A673 (cell line): ENCODE measurements around the gene TBC1D13. TPM values are rescaled to one million over a fixed set of nuclear protein-coding genes. Genes with fewer than 3 reads are reported as not detected.

Experiments
- BruUV-seq: library from RNA; stranded (reverse); fragments of 400-500 nt; replicated peaks from 2 replicates; lab custom pipeline; 2021; lab: Mats Ljungman, UMichigan
- CTCF ChIA-PET: fragments of 300-600 bp; sonication (Branson Sonifier 250); formaldehyde crosslinking; loops from one replicate; lab custom pipeline; 2022; ENCODE audit warnings: antibody characterized with exemption; lab: Charles Lee
- POLR2A ChIA-PET: fragments of 300-600 bp; sonication (Branson Sonifier 250); formaldehyde crosslinking; loops from one replicate; lab custom pipeline; 2022; ENCODE audit warnings: antibody characterized with exemption; ENCODE audit not compliant: low non-redundant PET; lab: Charles Lee
- DNase-seq: peaks from one replicate; pipeline ENCODE4 v3.0.0-alpha.2; 2015; ENCODE audit warnings: low spot score
- H3K27ac ChIP-seq: fragments of 200-600 bp; sonication (generic); 2 replicates; pipeline ENCODE4 v1.5.1; 2016; ENCODE audit warnings: mixed run types, low read depth, mild to moderate bottlenecking, mixed read lengths, antibody characterized with exemption, low read length; ENCODE audit not compliant: poor library complexity, severe bottlenecking
- H3K27me3 ChIP-seq: fragments of 200-600 bp; sonication (generic); replicated peaks from 2 replicates; pipeline ENCODE4 v1.6.1; 2017; ENCODE audit warnings: mixed run types, low read depth, mild to moderate bottlenecking, mixed read lengths, antibody characterized with exemption, low read length; ENCODE audit not compliant: insufficient read depth, poor library complexity
- H3K36me3 ChIP-seq: fragments of 200-600 bp; sonication (generic); 2 replicates; pipeline ENCODE4 v1.6.1; 2016; ENCODE audit warnings: mixed run types, mild to moderate bottlenecking, mixed read lengths, antibody characterized with exemption, low read length; ENCODE audit not compliant: insufficient read depth, poor library complexity, severe bottlenecking
- H3K4me1 ChIP-seq: fragments of 200-600 bp; sonication (generic); 2 replicates; pipeline ENCODE4 v1.6.1; 2017; ENCODE audit warnings: mixed run types, mild to moderate bottlenecking, mixed read lengths, antibody characterized with exemption, low read length; ENCODE audit not compliant: insufficient read depth, poor library complexity, severe bottlenecking
- H3K4me3 ChIP-seq: fragments of 200-600 bp; sonication (generic); 2 replicates; pipeline ENCODE4 v1.5.1; 2016; ENCODE audit warnings: low read depth, mixed run types, mild to moderate bottlenecking, mixed read lengths, low read length; ENCODE audit not compliant: poor library complexity, severe bottlenecking
- H3K9me3 ChIP-seq: fragments of 200-600 bp; sonication (generic); 2 replicates; pipeline ENCODE4 v1.6.1; 2016; ENCODE audit warnings: mixed run types, low read depth, mild to moderate bottlenecking, mixed read lengths, antibody characterized with exemption, low read length; ENCODE audit not compliant: poor library complexity, severe bottlenecking
- EZH2 ChIP-seq: fragments of 200-600 bp; sonication (generic); IDR thresholded peaks from 2 replicates; pipeline ENCODE4 v1.6.1; 2017; ENCODE audit warnings: borderline replicate concordance, low read depth, mild to moderate bottlenecking, mixed read lengths, antibody characterized with exemption, low read length; ENCODE audit not compliant: poor library complexity, severe bottlenecking
- intact Hi-C: fragments of 100-400 bp; cut with micrococcal nuclease; formaldehyde crosslinking; loops from one replicate; pipeline ENCODE4 v1.10.0; 2022; ENCODE audit not compliant: unreplicated experiment
- total RNA-seq: library from RNA; stranded (reverse); gene quantifications from 2 replicates; pipeline ENCODE4 v1.2.3, GENCODE V29; 2021
- TF ChIP-seq, protein P1 (sequence below): fragments of 300-800, 200-600 bp; sonication (generic); conservative IDR thresholded peaks from 2 replicates; pipeline ENCODE4 v1.5.1; 2017; ENCODE audit warnings: low read depth, mild to moderate bottlenecking, antibody characterized with exemption, low read length, moderate library complexity, mixed read lengths

TBC1D13 gene
- total RNA-seq, 1 experiment from 2014 or later = 26.7 TPM

DNA sequence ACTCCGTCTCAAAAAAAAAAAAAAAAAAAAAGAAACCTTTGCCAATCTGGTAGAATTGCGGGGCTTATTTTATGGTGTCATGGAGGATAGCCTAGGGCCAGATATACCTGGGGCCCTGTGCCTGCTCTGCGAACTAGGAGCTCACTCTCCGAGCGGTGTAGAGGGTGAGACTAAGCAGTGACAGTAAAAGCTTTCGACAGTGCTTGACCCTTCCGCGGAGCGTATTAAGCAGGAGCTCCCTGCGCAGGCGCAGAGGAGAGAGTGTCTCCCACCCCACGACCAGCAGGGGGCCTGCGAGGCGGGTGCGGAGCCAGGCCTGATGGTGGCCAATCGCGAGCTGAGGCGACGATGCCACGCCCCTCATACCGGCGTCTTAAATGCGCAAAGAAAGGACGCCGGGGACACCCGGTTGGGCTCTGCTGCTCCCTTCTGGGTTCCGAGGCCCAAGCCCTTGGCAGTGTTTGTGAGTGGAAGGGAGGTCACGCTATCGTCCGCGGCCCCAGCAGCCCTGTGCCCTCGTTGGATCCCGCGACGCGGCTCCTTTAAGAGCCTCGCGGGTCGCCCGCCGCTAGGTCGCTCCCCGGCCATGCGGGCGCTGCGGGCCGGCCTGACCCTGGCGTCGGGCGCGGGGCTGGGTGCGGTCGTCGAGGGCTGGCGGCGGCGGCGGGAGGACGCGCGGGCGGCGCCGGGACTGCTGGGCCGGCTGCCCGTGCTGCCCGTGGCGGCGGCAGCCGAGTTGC, 31.2 kb downstream of the TBC1D13 start, which contains the start of gene ENDOG:
Gene ENDOG, plus strand, starts transcription at position 402 of the 740 bp plus-strand sequence. Its CDS starts 185 bp downstream, at position 587.
- BruUV-seq = no TSS peak
- H3K27me3 ChIP-seq = no peaks in the 10 kb centered on the region
- H3K27ac ChIP-seq = peak within 1 kb of the TSS; percentile 87
- H3K4me3 ChIP-seq = peak within 1 kb of the TSS; percentile 73
- DNase-seq = peak; percentile 99
- H3K9me3 ChIP-seq = no peaks in the 10 kb centered on the region
- POLR2A ChIA-PET = interaction anchor here (0.6 kb wide), 1 partner anchor 59 kb away, joined by 5 read pairs; no protein-coding TSS in a partner anchor
- peaks cover 22% of the 10 kb centered on the region for H3K36me3 ChIP-seq
- TF ChIP-seq, protein P1, sequence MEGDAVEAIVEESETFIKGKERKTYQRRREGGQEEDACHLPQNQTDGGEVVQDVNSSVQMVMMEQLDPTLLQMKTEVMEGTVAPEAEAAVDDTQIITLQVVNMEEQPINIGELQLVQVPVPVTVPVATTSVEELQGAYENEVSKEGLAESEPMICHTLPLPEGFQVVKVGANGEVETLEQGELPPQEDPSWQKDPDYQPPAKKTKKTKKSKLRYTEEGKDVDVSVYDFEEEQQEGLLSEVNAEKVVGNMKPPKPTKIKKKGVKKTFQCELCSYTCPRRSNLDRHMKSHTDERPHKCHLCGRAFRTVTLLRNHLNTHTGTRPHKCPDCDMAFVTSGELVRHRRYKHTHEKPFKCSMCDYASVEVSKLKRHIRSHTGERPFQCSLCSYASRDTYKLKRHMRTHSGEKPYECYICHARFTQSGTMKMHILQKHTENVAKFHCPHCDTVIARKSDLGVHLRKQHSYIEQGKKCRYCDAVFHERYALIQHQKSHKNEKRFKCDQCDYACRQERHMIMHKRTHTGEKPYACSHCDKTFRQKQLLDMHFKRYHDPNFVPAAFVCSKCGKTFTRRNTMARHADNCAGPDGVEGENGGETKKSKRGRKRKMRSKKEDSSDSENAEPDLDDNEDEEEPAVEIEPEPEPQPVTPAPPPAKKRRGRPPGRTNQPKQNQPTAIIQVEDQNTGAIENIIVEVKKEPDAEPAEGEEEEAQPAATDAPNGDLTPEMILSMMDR = peak; percentile 70
- TF ChIP-seq EZH2 = no peak
- peaks cover 7% of the 10 kb centered on the region for H3K4me1 ChIP-seq
- intact Hi-C loops = no loop called here
- CTCF ChIA-PET = interaction anchor here (0.5 to 1.1 kb wide), 9 partner anchors 12 to 1281 kb away, joined by 3 to 10 read pairs (median 4); partner anchors contain the start of genes SPOUT1 and ZDHHC12

DNA sequence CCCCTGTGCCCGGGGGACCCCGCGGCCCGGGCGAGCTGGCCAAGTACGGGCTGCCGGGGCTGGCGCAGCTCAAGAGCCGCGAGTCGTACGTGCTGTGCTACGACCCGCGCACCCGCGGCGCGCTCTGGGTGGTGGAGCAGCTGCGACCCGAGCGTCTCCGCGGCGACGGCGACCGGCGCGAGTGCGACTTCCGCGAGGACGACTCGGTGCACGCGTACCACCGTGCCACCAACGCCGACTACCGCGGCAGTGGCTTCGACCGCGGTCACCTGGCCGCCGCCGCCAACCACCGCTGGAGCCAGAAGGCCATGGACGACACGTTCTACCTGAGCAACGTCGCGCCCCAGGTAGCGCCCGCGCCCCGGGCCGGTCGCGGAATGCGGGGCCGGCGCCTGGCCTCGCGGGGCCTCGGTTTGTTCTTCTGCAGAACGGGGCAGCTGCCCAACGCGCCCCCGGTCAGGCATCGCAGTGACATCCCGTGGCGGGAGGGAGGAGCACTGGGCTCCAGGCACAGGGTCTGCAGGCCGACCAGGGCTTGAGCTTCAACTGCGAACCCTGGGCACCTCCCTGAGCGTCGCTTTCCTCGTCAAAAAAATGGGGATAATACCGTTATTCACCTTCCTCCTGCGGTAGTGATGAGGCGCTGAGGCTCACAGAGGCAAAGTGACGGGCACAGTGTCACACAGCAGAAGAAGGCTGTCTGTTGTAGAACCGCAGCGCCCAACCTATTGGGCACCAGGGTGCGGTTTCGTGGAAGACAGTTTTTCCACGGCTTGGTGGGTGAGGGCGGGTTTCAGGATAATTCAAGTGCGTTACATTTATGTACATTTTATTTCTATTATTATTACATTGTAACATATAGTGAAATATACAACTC, 32.0 kb downstream of the TBC1D13 start:
- peak; percentile 55 for DNase-seq
- Histone ChIP-seq H3K9me3 (no peaks in the 10 kb centered on the region), H3K27ac (peak overlapping the region; percentile 87), H3K4me1 (peaks cover 7% of the 10 kb centered on the region), H3K27me3 (no peaks in the 10 kb centered on the region), H3K4me3 (peak overlapping the region; percentile 73), H3K36me3 (peaks cover 30% of the 10 kb centered on the region)
- no TSS peak for BruUV-seq
- CTCF ChIA-PET = interaction anchor here (0.6 to 1.1 kb wide), 3 partner anchors 11 to 1280 kb away, joined by 4 to 10 read pairs (median 6); partner anchors contain the start of gene SPOUT1
- intact Hi-C loops = no loop called here
- TF ChIP-seq EZH2 = no peak
- POLR2A ChIA-PET = interaction anchor here (0.6 kb wide), 2 partner anchors 58 to 117 kb away, joined by 4 to 5 read pairs; partner anchors contain the start of gene PKN3

DNA sequence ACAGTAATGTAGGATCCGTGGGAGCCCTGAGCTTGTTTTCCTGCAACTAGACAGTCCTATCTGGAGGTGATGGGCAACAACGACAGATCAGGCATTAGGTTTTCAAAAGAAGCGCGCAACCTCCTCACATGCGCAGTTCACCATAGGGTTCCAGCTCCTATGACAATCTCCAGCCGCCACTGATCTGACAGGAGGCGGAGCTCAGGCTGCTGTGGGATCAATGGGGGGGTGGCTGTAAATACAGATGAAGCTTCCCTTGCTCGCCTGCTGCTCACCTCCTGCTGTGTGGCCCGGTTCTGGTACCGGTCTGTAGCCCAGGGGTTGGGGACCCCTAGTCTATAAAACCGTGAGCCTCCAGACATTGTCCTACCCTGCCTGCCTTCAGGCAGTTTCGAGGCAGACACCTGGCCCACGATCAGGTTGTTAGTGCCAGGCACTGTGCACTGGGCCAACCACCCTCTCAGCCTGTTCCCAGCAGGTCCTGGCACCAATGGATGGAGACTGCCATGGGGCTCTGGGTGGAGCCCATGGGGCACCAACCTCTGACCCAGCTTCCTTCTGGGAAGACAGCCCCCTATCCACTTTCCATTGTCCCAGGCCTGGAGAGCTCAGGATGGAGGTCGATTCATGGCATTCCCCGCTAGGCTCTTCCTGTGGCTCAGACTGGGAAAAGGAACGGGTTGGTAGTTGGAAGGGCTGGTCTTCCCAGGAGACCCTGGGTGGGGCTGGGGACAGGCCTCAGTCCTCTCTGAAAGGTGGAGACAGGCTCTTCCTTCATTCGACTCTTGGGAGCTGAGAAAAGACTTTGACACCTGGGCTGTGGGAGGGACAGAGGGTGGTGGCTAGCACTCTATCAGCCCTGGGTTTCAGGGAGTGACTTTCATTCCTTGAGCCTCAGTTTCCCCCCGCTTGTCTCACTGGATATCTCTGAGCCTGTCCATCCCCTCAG, 32.9 kb downstream of the TBC1D13 start:
- H3K9me3 ChIP-seq = no peaks in the 10 kb centered on the region
- TF ChIP-seq, protein P1 = no peak
- no peak for TF ChIP-seq EZH2
- POLR2A ChIA-PET = interaction anchor here (0.6 kb wide), 1 partner anchor 118 kb away, joined by 4 read pairs; the partner anchor contains the start of gene PKN3
- peaks cover 36% of the 10 kb centered on the region for H3K36me3 ChIP-seq
- TSS peak; percentile 45 for BruUV-seq
- peak overlapping the region; percentile 73 for H3K4me3 ChIP-seq
- H3K4me1 ChIP-seq = peaks cover 7% of the 10 kb centered on the region
- intact Hi-C loops = no loop called here
- H3K27ac ChIP-seq = peak overlapping the region; percentile 87
- peak; percentile 91 for DNase-seq
- CTCF ChIA-PET = interaction anchor here (0.6 to 1.0 kb wide), 2 partner anchors 10 to 846 kb away, joined by 3 to 6 read pairs; partner anchors contain the start of gene PRRX2
- no peaks in the 10 kb centered on the region for H3K27me3 ChIP-seq
